Myocyte (in vitro differentiated cells): ENCODE data around the gene GSS. TPM values are rescaled to one million over a fixed set of nuclear protein-coding genes. Genes with fewer than 3 reads are reported as not detected.
A peak's percentile ranks its signal among the peaks of the same experiment; 100 is the strongest.

Experiments
- DNase-seq: peaks from one replicate; pipeline ENCODE4 v3.0.0-alpha.2; 2012; ENCODE audit warnings: low read depth
- total RNA-seq: library from RNA; depleted of rRNA; stranded (reverse); fragments of >200 nt; gene quantifications from 2 replicates; pipeline ENCODE4 v1.2.3, GENCODE V29; 2014

GSS gene
- total RNA-seq, 1 donor from 2014 or later, result 83.7 TPM

- no peak for DNase-seq
These were observed 38.4 kb upstream of the GSS start for GRCh38 chr20:34993941-34994508.

GRCh38 chr20:34992751-34993417, 37.3 kb upstream of the GSS start:
- DNase-seq, result no peak

GRCh38 chr20:34990661-34991214, 35.1 kb upstream of the GSS start:
- no peak for DNase-seq

- no peak for DNase-seq
These were observed 34.6 kb upstream of the GSS start for GRCh38 chr20:34990231-34990630.

GRCh38 chr20:34989670-34990069, 34.1 kb upstream of the GSS start:
- no peak for DNase-seq

- no peak for DNase-seq
These were observed 33.5 kb upstream of the GSS start for GRCh38 chr20:34989118-34989517.

- DNase-seq, result no peak
These were observed 32.6 kb upstream of the GSS start for GRCh38 chr20:34988191-34988540.

GRCh38 chr20:34987288-34988190, 31.9 kb upstream of the GSS start:
- DNase-seq, result no peak

GRCh38 chr20:34986311-34987287, 31.0 kb upstream of the GSS start:
- no peak for DNase-seq

- DNase-seq, result no peak
These were observed 30.1 kb upstream of the GSS start for GRCh38 chr20:34985461-34986310.

GRCh38 chr20:34984756-34985261, 29.2 kb upstream of the GSS start:
- DNase-seq, result peak; percentile 76

GRCh38 chr20:34983995-34984735, 28.6 kb upstream of the GSS start:
- peak; percentile 73 for DNase-seq

- DNase-seq, result no peak
These were observed 27.6 kb upstream of the GSS start for GRCh38 chr20:34983089-34983820.

GRCh38 chr20:34982270-34983088, 26.9 kb upstream of the GSS start:
- DNase-seq, result no peak

- DNase-seq, result peak; percentile 88
These were observed 25.1 kb upstream of the GSS start for GRCh38 chr20:34980543-34981233.

GRCh38 chr20:34979366-34980153, 24.0 kb upstream of the GSS start:
- DNase-seq, result no peak
